ENCODE measurements around the gene PRDM5. TPM values are rescaled to one million over a fixed set of nuclear protein-coding genes. Genes with fewer than 3 reads are reported as not detected.

PRDM5 gene
- polyA plus RNA-seq, 1 donor from 2014 or later, result 1.6 TPM

- Histone ChIP-seq H3K27ac (ENCODE audit: low read length) (no peak overlapping the region), H3F3A (ENCODE audit: insufficient read depth, low read length, poor library complexity, severe bottlenecking) (no peaks in the 10 kb centered on the region), H3K4me2 (ENCODE audit: low read length) (no peak overlapping the region), H3K79me2 (replicated peaks; ENCODE audit: insufficient read depth, low read length) (no peaks in the 10 kb centered on the region), H3K9ac (ENCODE audit: low read length) (no peak overlapping the region), H3K9me3 (ENCODE audit: low read length) (no peaks in the 10 kb centered on the region), H3K27me3 (ENCODE audit: insufficient read depth, low read depth, low read length) (no peaks in the 10 kb centered on the region), H3K4me3 (ENCODE audit: low read length) (no peak overlapping the region), H4K20me1 (ENCODE audit: insufficient read depth) (no peaks in the 10 kb centered on the region), H3K36me3 (ENCODE audit: insufficient read depth, low read length) (no peaks in the 10 kb centered on the region), H2AFZ (ENCODE audit: low read depth, low read length) (no peak overlapping the region), H3K9me2 (ENCODE audit: insufficient read depth, low read length) (no peaks in the 10 kb centered on the region)
- TF ChIP-seq POLR2AphosphoS5 (IDR thresholded peaks at IDR 0.05) (no peak), EZH2 (IDR thresholded peaks at IDR 0.05; ENCODE audit: borderline replicate concordance, insufficient read depth, low read length, poor library complexity, severe bottlenecking) (no peak), TAF1 (IDR thresholded peaks at IDR 0.05; ENCODE audit: low read depth) (no peak), CTCF (IDR thresholded peaks at IDR 0.05; ENCODE audit: poor library complexity, severe bottlenecking) (no peak), RAD21 (conservative IDR thresholded peaks at IDR 0.05) (no peak), REST (IDR thresholded peaks at IDR 0.05; ENCODE audit: borderline replicate concordance) (no peak), MXI1 (conservative IDR thresholded peaks at IDR 0.05; ENCODE audit: poor library complexity, severe bottlenecking) (no peak), EP300 (conservative IDR thresholded peaks at IDR 0.05; ENCODE audit: poor library complexity, severe bottlenecking) (no peak)
These were observed 40.9 kb upstream of the PRDM5 start for GRCh38 chr4:120963449-120963848.

GRCh38 chr4:120960656-120961267 is 38.2 kb upstream of the PRDM5 start:
- H3K4me2 ChIP-seq (ENCODE audit: low read length), result no peak overlapping the region
- no peaks in the 10 kb centered on the region for H3K79me2 ChIP-seq (replicated peaks; ENCODE audit: insufficient read depth, low read length)
- no peak overlapping the region for H2AFZ ChIP-seq (ENCODE audit: low read depth, low read length)
- no peaks in the 10 kb centered on the region for H3F3A ChIP-seq (ENCODE audit: insufficient read depth, low read length, poor library complexity, severe bottlenecking)
- no peak overlapping the region for H3K9ac ChIP-seq (ENCODE audit: low read length)
- no peak overlapping the region for H3K4me3 ChIP-seq (ENCODE audit: low read length)
- H3K27ac ChIP-seq (ENCODE audit: low read length), result no peak overlapping the region
- H3K27me3 ChIP-seq (ENCODE audit: insufficient read depth, low read depth, low read length), result no peaks in the 10 kb centered on the region
- H3K9me3 ChIP-seq (ENCODE audit: low read length), result no peaks in the 10 kb centered on the region
- H3K9me2 ChIP-seq (ENCODE audit: insufficient read depth, low read length), result no peaks in the 10 kb centered on the region
- H3K36me3 ChIP-seq (ENCODE audit: insufficient read depth, low read length), result no peaks in the 10 kb centered on the region
- no peaks in the 10 kb centered on the region for H4K20me1 ChIP-seq (ENCODE audit: insufficient read depth)
- TF ChIP-seq SMC3 (conservative IDR thresholded peaks at IDR 0.05; ENCODE audit: poor library complexity) (no peak), POLR2AphosphoS5 (IDR thresholded peaks at IDR 0.05) (no peak), MXI1 (conservative IDR thresholded peaks at IDR 0.05; ENCODE audit: poor library complexity, severe bottlenecking) (no peak), RAD21 (conservative IDR thresholded peaks at IDR 0.05) (no peak), REST (IDR thresholded peaks at IDR 0.05; ENCODE audit: borderline replicate concordance) (no peak), EP300 (conservative IDR thresholded peaks at IDR 0.05; ENCODE audit: poor library complexity, severe bottlenecking) (no peak), EZH2 (IDR thresholded peaks at IDR 0.05; ENCODE audit: borderline replicate concordance, insufficient read depth, low read length, poor library complexity, severe bottlenecking) (no peak), TAF1 (IDR thresholded peaks at IDR 0.05; ENCODE audit: low read depth) (no peak), CTCF (IDR thresholded peaks at IDR 0.05; ENCODE audit: poor library complexity, severe bottlenecking) (no peak)
